Peyer's patch (tissue), 4 donors: Measurements from ENCODE around the gene DAAM1.

Experiments
- CTCF ChIP-seq, 6 experiments: fragments of 450-650 bp in 4 of 6; fragments of 200-600 bp in 2 of 6; sonication (generic) in 1 of 6; IDR thresholded peaks; one replicate each; pipeline ENCODE4 v1.5.1; 2017 to 2019; ENCODE audit warnings: antibody characterized with exemption in 6 of 6, mild to moderate bottlenecking in 3 of 6, moderate library complexity in 1 of 6
- POLR2A ChIP-seq, 2 donors: fragments of 450-650 bp; IDR thresholded peaks; one replicate each; pipeline ENCODE4 v1.5.1; 2017; ENCODE audit warnings: antibody characterized with exemption in 2 of 2, mild to moderate bottlenecking in 2 of 2, moderate library complexity in 2 of 2

- TF ChIP-seq CTCF (IDR thresholded peaks at IDR 0.05), result no peak
- TF ChIP-seq POLR2A (IDR thresholded peaks at IDR 0.05), result no peak
Measured at GRCh38 chr14:59303216-59303615, 114.7 kb downstream of the DAAM1 start.
